HEK293 (cell line): ENCODE results near the gene DYDC2.

Source experiments
- BCL6B ChIP-seq: fragments of 450-650 bp; formaldehyde crosslinking; IDR thresholded peaks from 2 replicates; pipeline ENCODE4 v1.5.1; 2017; ENCODE audit warnings: missing biosample characterization, missing genetic modification characterization
- EGR2 ChIP-seq: fragments of 450-650 bp; formaldehyde crosslinking; IDR thresholded peaks from 2 replicates; pipeline ENCODE4 v1.5.1; 2016; ENCODE audit warnings: low read depth, missing biosample characterization, missing genetic modification characterization
- GFI1B ChIP-seq: fragments of 450-650 bp; formaldehyde crosslinking; IDR thresholded peaks from 2 replicates; pipeline ENCODE4 v1.5.1; 2016; ENCODE audit warnings: missing biosample characterization, missing genetic modification characterization
- HOXC10 ChIP-seq: sonication (generic); formaldehyde crosslinking; IDR thresholded peaks from 2 replicates; pipeline ENCODE4 v1.8.1; 2023; ENCODE audit warnings: mild to moderate bottlenecking, missing genetic modification reagents
- KLF9 ChIP-seq: fragments of 450-650 bp; formaldehyde crosslinking; IDR thresholded peaks from 2 replicates; pipeline ENCODE4 v1.5.1; 2016; ENCODE audit warnings: missing biosample characterization, missing genetic modification characterization, low read depth
- SP3 ChIP-seq: fragments of 450-650 bp; formaldehyde crosslinking; IDR thresholded peaks from 2 replicates; pipeline ENCODE4 v1.5.1; 2016; ENCODE audit warnings: missing biosample characterization, missing genetic modification characterization
- TSHZ1 ChIP-seq: fragments of 450-650 bp; formaldehyde crosslinking; IDR thresholded peaks from 2 replicates; pipeline ENCODE4 v1.5.1; 2016; ENCODE audit warnings: missing biosample characterization, missing genetic modification characterization, borderline replicate concordance
- ZBTB1 ChIP-seq: fragments of 450-650 bp; formaldehyde crosslinking; IDR thresholded peaks from 2 replicates; pipeline ENCODE4 v1.5.1; 2016; ENCODE audit warnings: missing biosample characterization, missing genetic modification characterization
- ZNF121 ChIP-seq: fragments of 450-650 bp; formaldehyde crosslinking; IDR thresholded peaks from 2 replicates; pipeline ENCODE4 v1.5.1; 2016; ENCODE audit warnings: missing biosample characterization, missing genetic modification characterization
- ZNF132 ChIP-seq: fragments of 450-650 bp; formaldehyde crosslinking; IDR thresholded peaks from 2 replicates; pipeline ENCODE4 v1.5.1; 2017; ENCODE audit warnings: missing biosample characterization, missing genetic modification characterization, borderline replicate concordance
- ZNF138 ChIP-seq: fragments of 450-650 bp; formaldehyde crosslinking; IDR thresholded peaks from 2 replicates; pipeline ENCODE4 v1.5.1; 2016; ENCODE audit warnings: missing biosample characterization, missing genetic modification characterization, borderline replicate concordance
- ZNF155 ChIP-seq: fragments of 450-650 bp; formaldehyde crosslinking; IDR thresholded peaks from 2 replicates; pipeline ENCODE4 v1.5.1; 2016; ENCODE audit warnings: missing biosample characterization, missing genetic modification characterization
- ZNF157 ChIP-seq: fragments of 450-650 bp; formaldehyde crosslinking; IDR thresholded peaks from 2 replicates; pipeline ENCODE4 v1.5.1; 2016; ENCODE audit warnings: missing biosample characterization, missing genetic modification characterization
- ZNF16 ChIP-seq: fragments of 450-650 bp; formaldehyde crosslinking; IDR thresholded peaks from 2 replicates; pipeline ENCODE4 v1.5.1; 2016; ENCODE audit warnings: low read depth, missing biosample characterization, missing genetic modification characterization
- ZNF175 ChIP-seq: fragments of 450-650 bp; formaldehyde crosslinking; IDR thresholded peaks from 2 replicates; pipeline ENCODE4 v1.5.1; 2016; ENCODE audit warnings: missing biosample characterization, missing genetic modification characterization
- ZNF214 ChIP-seq: fragments of 450-650 bp; formaldehyde crosslinking; IDR thresholded peaks from 2 replicates; pipeline ENCODE4 v1.5.1; 2017; ENCODE audit warnings: missing biosample characterization, mild to moderate bottlenecking, missing genetic modification characterization, borderline replicate concordance
- ZNF24 ChIP-seq: fragments of 450-650 bp; formaldehyde crosslinking; IDR thresholded peaks from 2 replicates; pipeline ENCODE4 v1.5.1; 2016; ENCODE audit warnings: missing biosample characterization, missing genetic modification characterization
- ZNF266 ChIP-seq: fragments of 450-650 bp; formaldehyde crosslinking; IDR thresholded peaks from 2 replicates; pipeline ENCODE4 v1.5.1; 2016; ENCODE audit warnings: missing biosample characterization, missing genetic modification characterization, low read depth
- ZNF324 ChIP-seq: fragments of 450-650 bp; formaldehyde crosslinking; IDR thresholded peaks from 2 replicates; pipeline ENCODE4 v1.5.1; 2016; ENCODE audit warnings: missing biosample characterization, missing genetic modification characterization
- ZNF426 ChIP-seq: fragments of 450-650 bp; formaldehyde crosslinking; IDR thresholded peaks from 2 replicates; pipeline ENCODE4 v1.5.1; 2017; ENCODE audit warnings: missing biosample characterization, missing genetic modification characterization, mild to moderate bottlenecking, inconsistent platforms, moderate library complexity
- ZNF473 ChIP-seq: fragments of 450-650 bp; formaldehyde crosslinking; IDR thresholded peaks from 2 replicates; pipeline ENCODE4 v1.5.1; 2017; ENCODE audit warnings: missing biosample characterization, missing genetic modification characterization
- ZNF501 ChIP-seq: fragments of 450-650 bp; formaldehyde crosslinking; IDR thresholded peaks from 2 replicates; pipeline ENCODE4 v1.5.1; 2016; ENCODE audit warnings: missing biosample characterization, missing genetic modification characterization
- ZNF518A ChIP-seq: fragments of 450-650 bp; formaldehyde crosslinking; conservative IDR thresholded peaks from 2 replicates; pipeline ENCODE4 v1.5.1; 2016; ENCODE audit warnings: low read depth, missing biosample characterization, missing genetic modification characterization
- ZNF555 ChIP-seq: fragments of 450-650 bp; formaldehyde crosslinking; conservative IDR thresholded peaks from 2 replicates; pipeline ENCODE4 v1.5.1; 2017; ENCODE audit warnings: missing biosample characterization, mild to moderate bottlenecking, missing genetic modification characterization, inconsistent platforms
- ZNF596 ChIP-seq: fragments of 450-650 bp; IDR thresholded peaks from 2 replicates; pipeline ENCODE4 v1.5.0; 2018; ENCODE audit warnings: missing biosample characterization, mild to moderate bottlenecking, missing genetic modification characterization, moderate library complexity
- ZNF692 ChIP-seq: fragments of 450-650 bp; formaldehyde crosslinking; IDR thresholded peaks from 2 replicates; pipeline ENCODE4 v1.5.1; 2016; ENCODE audit warnings: missing biosample characterization, missing genetic modification characterization
- ZNF791 ChIP-seq: fragments of 450-650 bp; formaldehyde crosslinking; IDR thresholded peaks from 2 replicates; pipeline ENCODE4 v1.5.1; 2016; ENCODE audit warnings: missing biosample characterization, missing genetic modification characterization
- ZNF843 ChIP-seq: fragments of 450-650 bp; formaldehyde crosslinking; IDR thresholded peaks from 2 replicates; pipeline ENCODE4 v1.5.1; 2016; ENCODE audit warnings: missing biosample characterization, missing genetic modification characterization

Gene DYDC2

GRCh38 chr10:80408242-80409101 lies 51.9 kb downstream of the DYDC2 start, which contains the start of gene PRXL2A (continued):
- no peak for TF ChIP-seq ZNF518A (tag by site-specific recombination)
- no peak for TF ChIP-seq ZNF791 (tag by site-specific recombination)
- TF ChIP-seq ZNF175 (tag by site-specific recombination) = no peak
- TF ChIP-seq ZNF155 (tag by site-specific recombination) = no peak
- TF ChIP-seq ZNF121 (tag by site-specific recombination) = no peak
- TF ChIP-seq KLF9 (tag by site-specific recombination) = peak; percentile 82
- TF ChIP-seq ZNF555 (tag by site-specific recombination) = no peak
- TF ChIP-seq EGR2 (tag by site-specific recombination) = peak; percentile 30; the same call in 1 of the 2 replicates
- TF ChIP-seq ZBTB1 = no peak
- TF ChIP-seq ZNF426 (tag by site-specific recombination) = no peak
- no peak for TF ChIP-seq ZNF16 (tag by site-specific recombination)
- TF ChIP-seq ZNF596 (tag by site-specific recombination) = no peak
- TF ChIP-seq ZNF138 (tag by site-specific recombination) = no peak
- no peak for TF ChIP-seq ZNF266 (tag by site-specific recombination)
- TF ChIP-seq ZNF501 (tag by site-specific recombination) = no peak
- peak; percentile 71 for TF ChIP-seq SP3 (tag by site-specific recombination)
- TF ChIP-seq HOXC10 = no peak
- TF ChIP-seq ZNF24 (tag by site-specific recombination) = no peak
- peak; percentile 52 for TF ChIP-seq ZNF692
- no peak for TF ChIP-seq GFI1B (tag by site-specific recombination)
- no peak for TF ChIP-seq ZNF214
- TF ChIP-seq ZNF843 (tag by site-specific recombination) = no peak
- no peak for TF ChIP-seq ZNF324 (tag by site-specific recombination)
- no peak for TF ChIP-seq ZNF473 (tag by site-specific recombination)
- TF ChIP-seq ZNF157 (tag by site-specific recombination) = no peak
- TF ChIP-seq ZNF132 (tag by site-specific recombination) = no peak
- TF ChIP-seq TSHZ1 (tag by site-specific recombination) = no peak
- no peak for TF ChIP-seq BCL6B
